ENCODE measurements around the gene MYH14. TPM values are rescaled to one million over a fixed set of nuclear protein-coding genes. Genes with fewer than 3 reads are reported as not detected.

Gene MYH14
- total RNA-seq, 2 donors from 2014 or later: not detected

- no peaks in the 10 kb centered on the region for H3K36me3 Mint-ChIP-seq
- H3K9me3 Mint-ChIP-seq: no peaks in the 10 kb centered on the region
- DNase-seq (ENCODE audit: low spot score) (no peak), ATAC-seq (no peak)
- no peak overlapping the region for H3K27ac Mint-ChIP-seq
- peaks cover 0 to 3% of the 10 kb centered on the region in 2 donors for H3K4me1 Mint-ChIP-seq (ENCODE audit: low read depth in 2 of 2)
- no peak overlapping the region for H3K4me3 Mint-ChIP-seq
- peaks cover 9 to 12% of the 10 kb centered on the region in 2 donors for H3K27me3 Mint-ChIP-seq
Observed at GRCh38 chr19:50264483-50265186, 61.2 kb downstream of the MYH14 start.

GRCh38 chr19:50266041-50266440, 62.6 kb downstream of the MYH14 start:
- ATAC-seq (no peak), DNase-seq (ENCODE audit: low spot score) (no peak)
- peaks cover 9 to 12% of the 10 kb centered on the region in 2 donors for H3K27me3 Mint-ChIP-seq
- no peak overlapping the region for H3K27ac Mint-ChIP-seq
- H3K4me3 Mint-ChIP-seq: no peak overlapping the region
- no peaks in the 10 kb centered on the region for H3K36me3 Mint-ChIP-seq
- H3K4me1 Mint-ChIP-seq (ENCODE audit: low read depth in 2 of 2): peaks cover 0 to 3% of the 10 kb centered on the region in 2 donors
- H3K9me3 Mint-ChIP-seq: no peaks in the 10 kb centered on the region

GRCh38 chr19:50266896-50267295, 63.5 kb downstream of the MYH14 start:
- DNase-seq (ENCODE audit: low spot score) (no peak), ATAC-seq (peak in 1 of 2 donors; percentile 5)
- no peak overlapping the region for H3K27ac Mint-ChIP-seq
- H3K27me3 Mint-ChIP-seq: peaks cover 9 to 12% of the 10 kb centered on the region in 2 donors
- H3K4me1 Mint-ChIP-seq (ENCODE audit: low read depth in 2 of 2): peaks cover 0 to 3% of the 10 kb centered on the region in 2 donors
- no peaks in the 10 kb centered on the region for H3K36me3 Mint-ChIP-seq
- no peak overlapping the region for H3K4me3 Mint-ChIP-seq
- H3K9me3 Mint-ChIP-seq: no peaks in the 10 kb centered on the region

- no peak overlapping the region for H3K27ac Mint-ChIP-seq
Observed at GRCh38 chr19:50268041-50268440, 64.6 kb downstream of the MYH14 start.

GRCh38 chr19:50268501-50268900, 65.1 kb downstream of the MYH14 start:
- H3K9me3 Mint-ChIP-seq: no peaks in the 10 kb centered on the region
- H3K27me3 Mint-ChIP-seq: peaks cover 12 to 14% of the 10 kb centered on the region in 2 donors
- H3K27ac Mint-ChIP-seq: no peak overlapping the region
- peaks cover 0 to 3% of the 10 kb centered on the region in 2 donors for H3K4me1 Mint-ChIP-seq (ENCODE audit: low read depth in 2 of 2)
- H3K4me3 Mint-ChIP-seq: no peak overlapping the region
- no peaks in the 10 kb centered on the region for H3K36me3 Mint-ChIP-seq
- ATAC-seq: no peak
- no peak for DNase-seq (ENCODE audit: low spot score)

More at GRCh38 chr19:50268041-50268440, 64.6 kb downstream of the MYH14 start:
- ATAC-seq: no peak
- DNase-seq (ENCODE audit: low spot score): no peak
- Mint-ChIP-seq H3K9me3 (no peaks in the 10 kb centered on the region), H3K4me3 (no peak overlapping the region), H3K27me3 (peaks cover 12 to 14% of the 10 kb centered on the region in 2 donors), H3K36me3 (no peaks in the 10 kb centered on the region), H3K4me1 (ENCODE audit: low read depth in 2 of 2) (peaks cover 0 to 3% of the 10 kb centered on the region in 2 donors)

GRCh38 chr19:50269653-50270052, 66.2 kb downstream of the MYH14 start:
- Mint-ChIP-seq H3K27me3 (peaks cover 12 to 14% of the 10 kb centered on the region in 2 donors), H3K4me3 (no peak overlapping the region), H3K4me1 (ENCODE audit: low read depth in 2 of 2) (peaks cover 0 to 3% of the 10 kb centered on the region in 2 donors), H3K9me3 (no peaks in the 10 kb centered on the region), H3K36me3 (no peaks in the 10 kb centered on the region), H3K27ac (no peak overlapping the region)
- ATAC-seq (no peak), DNase-seq (ENCODE audit: low spot score) (no peak)

- H3K27ac Mint-ChIP-seq: no peak overlapping the region
- DNase-seq (ENCODE audit: low spot score) (no peak), ATAC-seq (peak in 1 of 2 donors; percentile 21)
- no peak overlapping the region for H3K4me3 Mint-ChIP-seq
- H3K9me3 Mint-ChIP-seq: no peaks in the 10 kb centered on the region
- no peaks in the 10 kb centered on the region for H3K36me3 Mint-ChIP-seq
- H3K4me1 Mint-ChIP-seq (ENCODE audit: low read depth in 2 of 2): no peaks in the 10 kb centered on the region
- H3K27me3 Mint-ChIP-seq: peaks cover 0 to 14% of the 10 kb centered on the region in 2 donors
Observed at GRCh38 chr19:50272263-50272897, 69.0 kb downstream of the MYH14 start.

- Mint-ChIP-seq H3K4me3 (no peak overlapping the region), H3K9me3 (no peaks in the 10 kb centered on the region), H3K4me1 (ENCODE audit: low read depth in 2 of 2) (no peaks in the 10 kb centered on the region), H3K36me3 (no peaks in the 10 kb centered on the region), H3K27me3 (peaks cover 0 to 8% of the 10 kb centered on the region in 2 donors), H3K27ac (no peak overlapping the region)
- ATAC-seq (no peak), DNase-seq (ENCODE audit: low spot score) (no peak)
Observed at GRCh38 chr19:50273821-50274220, 70.4 kb downstream of the MYH14 start.

GRCh38 chr19:50275577-50276368, 72.4 kb downstream of the MYH14 start:
- Mint-ChIP-seq H3K27me3 (peaks cover 0 to 6% of the 10 kb centered on the region in 2 donors), H3K36me3 (no peaks in the 10 kb centered on the region), H3K4me3 (no peak overlapping the region), H3K27ac (no peak overlapping the region), H3K9me3 (no peaks in the 10 kb centered on the region), H3K4me1 (ENCODE audit: low read depth in 2 of 2) (no peaks in the 10 kb centered on the region)
- no peak for DNase-seq (ENCODE audit: low spot score)
- no peak for ATAC-seq

- Mint-ChIP-seq H3K4me1 (ENCODE audit: low read depth in 2 of 2) (no peaks in the 10 kb centered on the region), H3K4me3 (no peak overlapping the region), H3K27ac (no peak overlapping the region), H3K9me3 (no peaks in the 10 kb centered on the region), H3K36me3 (no peaks in the 10 kb centered on the region), H3K27me3 (peaks cover 0 to 6% of the 10 kb centered on the region in 2 donors)
- ATAC-seq (no peak), DNase-seq (ENCODE audit: low spot score) (no peak)
Observed at GRCh38 chr19:50276370-50277063, 73.1 kb downstream of the MYH14 start.

GRCh38 chr19:50277966-50278580, 74.7 kb downstream of the MYH14 start:
- ATAC-seq: peak in 1 of 2 donors; percentile 33
- no peaks in the 10 kb centered on the region for H3K9me3 Mint-ChIP-seq

GRCh38 chr19:50280074-50280473, 76.7 kb downstream of the MYH14 start:
- no peak overlapping the region for H3K4me3 Mint-ChIP-seq

More at GRCh38 chr19:50277966-50278580, 74.7 kb downstream of the MYH14 start:
- peaks cover 0 to 6% of the 10 kb centered on the region in 2 donors for H3K27me3 Mint-ChIP-seq
- H3K27ac Mint-ChIP-seq: no peak overlapping the region
- DNase-seq (ENCODE audit: low spot score): no peak
- H3K36me3 Mint-ChIP-seq: no peaks in the 10 kb centered on the region
- H3K4me3 Mint-ChIP-seq: no peak overlapping the region
- H3K4me1 Mint-ChIP-seq (ENCODE audit: low read depth in 2 of 2): no peaks in the 10 kb centered on the region

GRCh38 chr19:50280983-50281382, 77.6 kb downstream of the MYH14 start:
- peaks cover 0 to 11% of the 10 kb centered on the region in 2 donors for H3K27me3 Mint-ChIP-seq
- ATAC-seq (no peak), DNase-seq (ENCODE audit: low spot score) (no peak)
- peaks cover 5% of the 10 kb centered on the region for H3K36me3 Mint-ChIP-seq
- no peak overlapping the region for H3K4me3 Mint-ChIP-seq
- peaks cover 4% of the 10 kb centered on the region for H3K9me3 Mint-ChIP-seq
- H3K27ac Mint-ChIP-seq: no peak overlapping the region
- no peaks in the 10 kb centered on the region for H3K4me1 Mint-ChIP-seq (ENCODE audit: low read depth in 2 of 2)

More at GRCh38 chr19:50280074-50280473, 76.7 kb downstream of the MYH14 start:
- no peaks in the 10 kb centered on the region for H3K36me3 Mint-ChIP-seq
- peaks cover 0 to 6% of the 10 kb centered on the region in 2 donors for H3K27me3 Mint-ChIP-seq
- DNase-seq (ENCODE audit: low spot score): no peak
- no peaks in the 10 kb centered on the region for H3K4me1 Mint-ChIP-seq (ENCODE audit: low read depth in 2 of 2)
- no peaks in the 10 kb centered on the region for H3K9me3 Mint-ChIP-seq
- peak in 1 of 2 donors; percentile 40 for ATAC-seq
- H3K27ac Mint-ChIP-seq: no peak overlapping the region
